TTC549 (cell line): Measurements from ENCODE around the gene FBXW5.

ENCODE experiments used
- FAIRE-seq: peaks from 2 replicates; lab custom pipeline; 2012; peaks lifted over from hg19 to GRCh38; lab: Jason Lieb, UNC

FBXW5 gene

GRCh38 chr9:136906266-136906665 is 38.3 kb downstream of the FBXW5 start:
- FAIRE-seq: no peak

- no peak for FAIRE-seq
Measured at GRCh38 chr9:136903041-136903554, 41.4 kb downstream of the FBXW5 start.

- FAIRE-seq: no peak
Measured at GRCh38 chr9:136902259-136902821, 42.2 kb downstream of the FBXW5 start.

GRCh38 chr9:136901516-136902258 is 42.9 kb downstream of the FBXW5 start:
- no peak for FAIRE-seq

- FAIRE-seq: no peak
Measured at GRCh38 chr9:136900988-136901515, 43.5 kb downstream of the FBXW5 start.

DNA sequence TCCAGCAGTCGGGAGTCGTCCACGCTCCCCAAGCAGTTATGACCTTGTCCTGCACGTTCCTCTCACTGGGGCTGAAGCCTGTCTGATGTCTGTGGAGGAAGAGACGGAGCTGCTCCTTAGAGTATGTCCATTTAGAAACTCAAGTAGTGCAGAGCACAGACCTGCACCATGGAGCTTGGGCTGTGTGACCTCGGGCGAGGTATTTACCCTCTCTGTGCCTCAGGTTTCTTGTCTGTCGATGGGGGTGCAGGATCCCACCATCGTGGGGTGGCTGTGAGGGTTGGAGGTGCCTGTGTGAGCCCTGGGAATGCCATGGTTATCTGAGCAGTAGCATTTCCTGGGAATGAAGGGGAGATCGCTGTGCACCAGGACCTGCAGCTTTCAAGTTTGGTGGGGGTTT is 44.0 kb downstream of the FBXW5 start:
- no peak for FAIRE-seq

- no peak for FAIRE-seq
Measured at GRCh38 chr9:136899196-136899595, 45.3 kb downstream of the FBXW5 start.

DNA sequence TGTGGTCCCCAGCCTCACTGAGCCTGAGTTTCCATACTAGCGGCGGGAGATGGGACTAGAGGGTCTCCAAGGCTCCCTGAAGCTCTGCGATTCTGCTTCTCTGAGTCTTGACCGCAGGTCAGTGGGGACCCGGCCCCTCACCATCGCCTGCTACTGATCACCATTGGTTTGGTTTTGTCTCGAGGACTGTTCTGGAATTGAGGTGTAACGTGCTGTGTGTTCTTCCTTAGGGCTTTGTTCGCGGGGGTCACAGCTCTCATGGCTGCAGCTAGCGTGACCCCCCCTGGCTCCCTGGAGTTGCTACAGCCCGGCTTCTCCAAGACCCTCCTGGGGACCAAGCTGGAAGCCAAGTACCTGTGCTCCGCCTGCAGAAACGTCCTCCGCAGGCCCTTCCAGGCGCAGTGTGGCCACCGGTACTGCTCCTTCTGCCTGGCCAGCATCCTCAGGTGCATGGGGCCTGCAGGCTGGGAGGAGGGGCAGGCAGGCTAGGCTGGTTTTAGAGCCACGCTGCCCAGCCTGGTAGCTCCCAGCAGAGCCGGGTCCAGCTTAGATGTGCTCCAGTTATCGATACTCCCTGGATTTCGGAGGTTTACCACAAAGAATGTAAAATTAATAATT is 45.9 kb downstream of the FBXW5 start:
- no peak for FAIRE-seq

DNA sequence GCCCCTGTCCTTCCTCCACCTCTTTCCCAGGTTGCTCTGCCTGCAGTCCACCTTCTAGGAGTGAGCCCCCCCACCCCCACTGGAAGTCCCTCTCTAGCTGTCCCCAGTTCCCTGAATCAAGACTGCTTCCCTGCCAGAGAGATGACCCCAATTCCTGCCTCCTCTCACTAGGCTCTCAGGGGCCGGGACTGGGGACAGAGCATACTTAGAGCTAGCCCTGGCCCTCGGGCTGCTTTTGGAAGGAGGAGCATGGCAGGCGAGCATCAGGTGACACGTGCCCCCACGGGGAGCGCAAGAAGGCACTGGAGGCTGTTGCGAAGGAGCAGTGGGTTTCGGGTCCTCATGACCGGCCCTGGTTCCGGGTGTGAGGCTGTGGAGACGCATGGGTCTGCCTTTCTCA is 48.5 kb downstream of the FBXW5 start:
- FAIRE-seq: no peak

- FAIRE-seq: no peak
Measured at GRCh38 chr9:136890661-136891060, 53.9 kb downstream of the FBXW5 start.
